Measurements from ENCODE around the gene CCDC14.
A peak's percentile ranks its signal among the peaks of the same experiment; 100 is the strongest.
"Not testable (repeated sequence)": the region's sequence is repeated elsewhere in the genome, so short reads cannot be mapped to it uniquely, and the experiment has no call there.

Gene CCDC14

GRCh38 chr3:123899300-123899865 is 61.6 kb downstream of the CCDC14 start:
- DNase-seq (ENCODE audit: low spot score), result no peak

DNA sequence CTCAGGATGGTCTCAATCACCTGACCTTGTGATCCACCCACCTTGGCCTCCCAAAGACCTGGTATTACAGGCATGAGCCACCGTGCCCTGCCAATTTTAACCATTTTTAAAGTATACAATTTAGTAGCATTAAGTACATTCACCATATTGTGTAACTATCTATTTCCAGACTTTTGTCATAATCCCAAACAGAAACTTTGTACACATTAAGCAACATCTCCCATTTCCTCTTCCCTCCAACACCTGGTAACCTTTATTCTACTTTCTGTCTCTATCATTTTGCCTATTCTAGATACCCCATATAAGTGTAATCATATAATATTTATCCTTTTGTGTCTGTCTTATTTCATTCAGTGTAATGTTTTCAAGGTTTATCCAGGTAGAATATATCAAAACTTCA is 68.0 kb downstream of the CCDC14 start:
- DNase-seq (ENCODE audit: low spot score), result no peak

DNA sequence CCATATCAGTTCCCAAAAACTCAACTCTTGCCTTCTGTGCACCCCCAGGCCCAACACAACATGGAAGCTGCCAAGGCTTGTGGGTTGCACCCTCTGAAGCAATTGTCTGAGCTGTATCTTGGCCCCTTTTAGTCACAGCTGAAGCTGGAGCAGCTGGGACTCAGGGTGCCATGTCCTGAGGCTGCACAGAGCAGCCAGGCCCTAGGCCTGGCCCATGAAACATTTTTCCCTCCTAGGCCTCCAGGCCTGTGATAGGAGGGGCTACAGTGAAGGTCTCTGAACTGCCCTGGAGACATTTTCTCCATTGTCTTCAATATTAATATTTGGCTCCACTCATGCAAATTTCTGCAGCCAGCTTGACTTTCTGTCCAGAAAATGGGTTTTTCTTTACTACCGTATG is 68.8 kb downstream of the CCDC14 start:
- DNase-seq (ENCODE audit: low spot score), result no peak

DNA sequence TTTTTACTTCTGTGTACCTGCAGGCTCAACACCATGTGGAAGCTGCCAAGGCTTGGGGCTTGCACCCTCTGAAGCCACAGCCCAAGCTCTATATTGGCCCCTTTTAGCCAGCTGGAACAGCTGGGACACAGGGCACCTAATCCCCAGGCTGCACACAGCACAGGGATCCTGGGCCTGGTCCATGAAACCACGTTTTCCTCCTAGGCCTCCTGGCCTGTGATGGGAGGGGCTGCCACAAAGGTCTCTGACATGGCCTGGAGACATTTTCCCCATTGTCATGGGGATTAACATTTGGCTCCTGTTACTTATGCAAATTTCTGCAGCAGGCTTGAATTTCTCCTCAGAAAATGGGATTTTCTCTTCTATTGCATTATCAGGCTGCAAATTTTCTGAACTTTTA is 70.0 kb downstream of the CCDC14 start:
- not testable (repeated sequence) for DNase-seq (ENCODE audit: low spot score)

- DNase-seq (ENCODE audit: low spot score), result not testable (repeated sequence)
These were observed 70.9 kb downstream of the CCDC14 start for GRCh38 chr3:123890162-123890561.

DNA sequence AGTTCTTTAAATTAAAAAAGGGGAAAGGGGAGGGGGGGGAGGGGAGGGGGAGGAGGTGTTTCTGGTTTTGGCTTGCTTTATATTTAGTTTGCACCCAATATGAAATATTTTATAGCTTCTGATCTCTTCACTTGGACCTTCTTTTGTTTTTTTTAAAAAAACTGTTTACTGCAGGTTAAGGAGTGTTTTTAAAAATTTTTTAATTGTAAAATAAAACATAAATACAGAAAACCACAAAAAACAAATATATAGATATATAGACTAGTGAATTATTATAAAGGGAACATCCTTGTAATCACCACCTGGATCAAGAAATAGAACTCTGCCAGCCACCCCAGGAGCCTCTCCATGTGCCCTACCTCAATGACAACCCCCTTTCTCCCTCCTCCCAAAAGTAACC is 76.0 kb downstream of the CCDC14 start:
- DNase-seq (ENCODE audit: low spot score), result no peak

DNA sequence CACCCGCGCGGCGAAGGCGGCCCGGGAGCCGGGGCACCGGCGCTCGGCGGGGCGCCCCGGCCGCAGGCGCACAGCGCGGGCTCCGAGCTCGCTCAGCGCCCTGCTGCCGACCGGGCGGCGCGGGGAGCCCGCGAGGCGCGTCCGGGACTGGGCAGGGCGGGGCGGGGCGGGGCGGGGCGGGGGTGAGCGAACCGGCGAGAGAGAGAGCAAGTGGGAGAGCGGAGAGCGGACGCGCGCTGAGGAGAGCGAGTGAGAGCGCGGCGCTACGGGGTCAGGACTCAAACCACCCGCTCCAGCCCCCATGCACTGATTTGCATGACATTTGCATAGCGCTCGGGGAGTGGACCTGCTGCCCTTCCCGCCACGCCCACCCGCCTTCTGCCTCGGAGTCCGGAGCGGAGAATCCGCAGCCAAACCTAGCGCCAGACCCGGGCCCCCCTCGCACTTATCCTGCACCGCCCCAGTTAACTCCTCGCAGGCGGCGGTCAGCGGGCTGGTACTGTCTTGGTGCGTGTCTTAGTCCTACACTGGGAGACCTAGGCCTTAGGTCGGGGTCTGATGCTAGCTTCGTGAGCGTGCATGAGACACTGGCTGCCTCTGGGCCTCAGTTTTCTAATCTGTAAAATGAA is 76.7 kb downstream of the CCDC14 start, which contains the start of gene MYLK:
Gene MYLK, minus strand, starts transcription at position 130 of the 629 bp plus-strand sequence. CDS start 90,491 bp downstream, outside the sequence.
- peak; percentile 90 for DNase-seq (ENCODE audit: low spot score)

- DNase-seq (ENCODE audit: low spot score), result no peak
These were observed 77.3 kb downstream of the CCDC14 start for GRCh38 chr3:123883701-123884202.

GRCh38 chr3:123883111-123883510 is 77.9 kb downstream of the CCDC14 start:
- DNase-seq (ENCODE audit: low spot score), result no peak

- DNase-seq (ENCODE audit: low spot score), result no peak
These were observed 79.3 kb downstream of the CCDC14 start for GRCh38 chr3:123881771-123882170.

- DNase-seq (ENCODE audit: low spot score), result peak; percentile 25
These were observed 79.9 kb downstream of the CCDC14 start for GRCh38 chr3:123880998-123881561.

GRCh38 chr3:123878807-123879206 is 82.2 kb downstream of the CCDC14 start:
- DNase-seq (ENCODE audit: low spot score), result no peak

- no peak for DNase-seq (ENCODE audit: low spot score)
These were observed 83.1 kb downstream of the CCDC14 start for GRCh38 chr3:123877965-123878364.

- no peak for DNase-seq (ENCODE audit: low spot score)
These were observed 83.6 kb downstream of the CCDC14 start for GRCh38 chr3:123877466-123877865.

- no peak for DNase-seq (ENCODE audit: low spot score)
These were observed 84.2 kb downstream of the CCDC14 start for GRCh38 chr3:123876858-123877257.

DNA sequence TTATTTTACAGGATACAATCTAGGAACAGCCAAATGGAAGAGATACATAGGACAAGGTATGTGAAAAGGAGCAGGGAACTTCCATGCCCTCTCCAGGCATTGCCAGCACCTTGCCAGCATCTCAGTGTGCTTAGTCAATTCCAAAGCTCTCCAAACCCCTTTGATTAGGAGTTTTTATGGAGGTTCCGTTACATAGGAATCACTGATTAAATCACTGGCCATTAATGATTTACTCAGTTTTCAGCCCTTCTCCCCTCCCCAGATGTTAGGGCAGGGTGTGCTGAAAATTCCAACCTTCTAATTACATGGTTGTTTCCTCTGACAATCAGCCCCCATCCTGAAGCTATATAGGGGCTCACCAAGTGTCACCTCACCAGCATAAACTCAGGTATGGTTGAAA is 88.4 kb downstream of the CCDC14 start:
- DNase-seq (ENCODE audit: low spot score), result no peak

- no peak for DNase-seq (ENCODE audit: low spot score)
These were observed 89.1 kb downstream of the CCDC14 start for GRCh38 chr3:123871946-123872345.

DNA sequence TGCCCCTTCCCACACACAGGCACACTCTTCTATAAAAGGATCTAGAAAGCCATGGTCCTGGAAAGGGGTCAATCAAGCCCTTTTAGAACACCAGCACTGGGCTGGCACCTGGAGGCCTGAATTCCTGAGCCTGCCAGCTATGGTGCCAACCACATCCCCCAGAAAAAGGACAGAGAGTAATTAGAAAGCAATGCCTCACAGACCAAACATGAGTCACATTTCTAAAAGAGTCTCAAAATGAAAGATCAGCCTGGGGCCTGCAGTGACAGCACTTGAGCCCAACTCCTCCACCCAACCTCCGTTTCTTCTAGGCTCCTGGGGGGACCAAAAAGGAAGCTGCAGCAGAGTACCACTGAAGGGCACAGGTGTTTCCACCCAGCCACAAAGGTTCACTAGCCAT is 91.0 kb downstream of the CCDC14 start:
- DNase-seq (ENCODE audit: low spot score), result peak; percentile 26

DNA sequence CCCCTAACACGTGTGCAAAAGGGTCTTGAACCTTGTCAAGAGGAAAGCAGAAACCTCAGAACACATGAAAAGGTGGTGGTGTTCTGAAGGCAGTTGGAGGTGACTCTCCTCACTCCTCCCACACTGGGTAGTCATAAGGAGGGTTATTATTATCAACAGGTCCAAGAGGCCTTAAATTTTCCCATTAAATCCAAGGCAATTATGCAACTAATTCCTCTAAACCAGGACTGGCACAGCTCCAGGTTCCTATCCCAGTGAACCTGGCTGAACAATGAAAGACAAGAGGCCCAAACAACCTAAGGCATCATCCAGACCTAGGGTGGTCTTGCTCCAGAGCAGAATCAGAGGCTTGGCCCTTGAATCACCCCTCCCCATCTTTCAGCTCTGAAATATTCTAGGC is 91.9 kb downstream of the CCDC14 start:
- DNase-seq (ENCODE audit: low spot score), result no peak

DNA sequence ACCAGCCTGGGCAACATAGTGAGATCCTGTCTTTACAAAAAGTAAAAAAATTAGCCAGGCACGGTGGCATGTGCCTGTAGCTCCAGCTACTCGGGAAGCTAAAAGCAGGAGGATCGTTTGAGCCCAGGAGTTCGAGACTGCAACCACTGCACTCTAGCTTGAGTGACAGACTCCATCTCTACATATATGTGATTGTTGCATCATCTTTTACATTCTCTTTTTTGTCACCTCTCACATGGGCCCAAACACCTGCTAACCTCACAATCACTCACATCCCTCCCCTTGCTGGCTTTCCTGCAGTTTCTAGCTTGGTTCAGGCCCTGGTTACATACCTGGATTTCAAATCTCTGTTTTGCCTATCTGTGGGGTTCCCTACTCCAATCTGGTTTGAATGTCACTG is 96.3 kb downstream of the CCDC14 start:
- no peak for DNase-seq (ENCODE audit: low spot score)
